ENCODE measurements around the gene IRF7. TPM values are rescaled to one million over a fixed set of nuclear protein-coding genes. Genes with fewer than 3 reads are reported as not detected.

IRF7 gene
- total RNA-seq, 2 experiments from 2014 or later: 120 to 136 TPM

Small RNAs within 50 kb of the gene (microRNA-seq; reads per million reads assigned to microRNA genes)
- gene MIR210: 1,989 reads per million, percentile 86 among the genes with 10 or more reads in this experiment

Other genes starting within 250 kb of the IRF7 start
- under 1 TPM; 0.26 to 0.52 TPM for gene B4GALNT4, start 246.5 kb downstream of the IRF7 start, total RNA-seq
- under 1 TPM in 1 of 2 experiments, not detected in 1; 0.13 TPM for gene PKP3, start 221.7 kb downstream of the IRF7 start, total RNA-seq
- 100 to 1,000 TPM; 160 to 168 TPM for gene SIGIRR, start 201.0 kb downstream of the IRF7 start, total RNA-seq
- 10 to 100 TPM; 72.6 to 78.9 TPM for gene ANO9, start 173.9 kb downstream of the IRF7 start, total RNA-seq
- 10 to 100 TPM; 24.6 to 26.1 TPM for gene PTDSS2, start 165.7 kb downstream of the IRF7 start, total RNA-seq
- gene RNH1, start 108.7 kb downstream of the IRF7 start, total RNA-seq: 100 to 1,000 TPM; 104 to 105 TPM
- 10 to 100 TPM; 58.7 to 68.9 TPM for gene HRAS, start 80.4 kb downstream of the IRF7 start, total RNA-seq
- 1 to 10 TPM; 1.9 to 2.2 TPM for gene LRRC56, start 78.4 kb downstream of the IRF7 start, total RNA-seq
- gene LMNTD2, start 55.2 kb downstream of the IRF7 start, total RNA-seq: under 1 TPM; 0.34 to 0.81 TPM
- gene RASSF7, start 55.0 kb downstream of the IRF7 start, total RNA-seq: 10 to 100 TPM; 32.2 to 36.1 TPM
- 10 to 100 TPM; 53.7 to 58.1 TPM for gene PHRF1, start 39.5 kb downstream of the IRF7 start, total RNA-seq
- not detected for gene CDHR5, start 9.0 kb upstream of the IRF7 start, total RNA-seq
- not detected for gene SCT, start 11.2 kb upstream of the IRF7 start, total RNA-seq
- under 1 TPM; 0.42 to 0.76 TPM for gene DRD4, start 21.3 kb upstream of the IRF7 start, total RNA-seq
- 10 to 100 TPM; 34.1 to 36.7 TPM for gene DEAF1, start 79.3 kb upstream of the IRF7 start, total RNA-seq
- gene TMEM80, start 79.9 kb upstream of the IRF7 start, total RNA-seq: 10 to 100 TPM; 27.1 to 29.8 TPM
- gene EPS8L2, start 90.3 kb upstream of the IRF7 start, total RNA-seq: 10 to 100 TPM; 13.9 to 15.0 TPM
- gene TALDO1, start 131.5 kb upstream of the IRF7 start, total RNA-seq: 100 to 1,000 TPM; 278 to 289 TPM
- gene GATD1, start 161.5 kb upstream of the IRF7 start, total RNA-seq: 10 to 100 TPM; 52.1 to 63.2 TPM
- 1 to 10 TPM in 1 of 2 experiments, under 1 TPM in 1; 0.61 to 1.9 TPM for gene CEND1, start 174.1 kb upstream of the IRF7 start, total RNA-seq
- 10 to 100 TPM; 51.2 to 56.4 TPM for gene SLC25A22, start 182.3 kb upstream of the IRF7 start, total RNA-seq
- gene PIDD1, start 189.3 kb upstream of the IRF7 start, total RNA-seq: 10 to 100 TPM; 59.3 to 60.5 TPM
- 1,000 to 10,000 TPM; 2,268 to 2,338 TPM for gene RPLP2, start 194.0 kb upstream of the IRF7 start, total RNA-seq
- gene PNPLA2, start 203.0 kb upstream of the IRF7 start, total RNA-seq: 10 to 100 TPM; 67.3 to 76.6 TPM
- gene CRACR2B, start 212.0 kb upstream of the IRF7 start, total RNA-seq: 10 to 100 TPM; 17.2 to 18.7 TPM
- gene CD151, start 217.0 kb upstream of the IRF7 start, total RNA-seq: 10 to 100 TPM; 27.0 to 29.7 TPM
- gene POLR2L, start 226.6 kb upstream of the IRF7 start, total RNA-seq: 100 to 1,000 TPM; 127 to 140 TPM
- gene TSPAN4, start 226.9 kb upstream of the IRF7 start, total RNA-seq: 10 to 100 TPM; 20.0 to 21.7 TPM